ENCODE data around the gene KCNQ5. TPM values are rescaled to one million over a fixed set of nuclear protein-coding genes. Genes with fewer than 3 reads are reported as not detected.

The KCNQ5 gene
- total RNA-seq, 1 experiment from 2014 or later, result 2.0 TPM

DNA sequence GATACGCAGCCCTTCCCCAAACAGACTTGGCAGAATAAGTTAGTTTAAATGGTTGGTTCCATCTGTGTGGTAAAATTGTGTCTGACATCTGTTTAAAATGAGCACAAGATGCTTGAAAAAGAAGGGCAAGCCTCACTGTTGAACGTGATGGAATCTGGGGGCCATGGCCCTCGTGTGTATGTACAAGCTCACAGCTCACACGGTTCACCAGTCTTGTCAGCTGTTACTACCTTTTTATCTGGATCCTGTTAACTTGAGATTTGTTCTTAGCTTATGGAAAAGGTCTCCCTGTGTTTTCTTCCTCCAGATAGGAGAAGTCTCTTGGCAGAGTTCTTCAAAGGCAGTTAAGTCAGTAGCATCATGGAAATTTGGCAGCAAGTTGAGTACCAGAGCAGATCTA is 332.9 kb downstream of the KCNQ5 start:
- Mint-ChIP-seq H3K4me1 (peaks cover 23% of the 10 kb centered on the region), H3K9me3 (no peaks in the 10 kb centered on the region), H3K27me3 (ENCODE audit: low read depth) (no peaks in the 10 kb centered on the region), H3K27ac (peak overlapping the region; percentile 26; the same call in 1 of the 2 replicates), H3K4me3 (no peak overlapping the region), H3K36me3 (no peaks in the 10 kb centered on the region)
- ATAC-seq, result no peak
- ChIA-PET CTCF (no interaction called here), POLR2A (no interaction called here)
- no peak for DNase-seq (ENCODE audit: low spot score)
- TF ChIP-seq GRHL2 (CRISPR knock-in tag; IDR thresholded peaks at IDR 0.05; ENCODE audit: insufficient replicate concordance, severe bottlenecking), result no peak
- TF ChIP-seq, protein P1, sequence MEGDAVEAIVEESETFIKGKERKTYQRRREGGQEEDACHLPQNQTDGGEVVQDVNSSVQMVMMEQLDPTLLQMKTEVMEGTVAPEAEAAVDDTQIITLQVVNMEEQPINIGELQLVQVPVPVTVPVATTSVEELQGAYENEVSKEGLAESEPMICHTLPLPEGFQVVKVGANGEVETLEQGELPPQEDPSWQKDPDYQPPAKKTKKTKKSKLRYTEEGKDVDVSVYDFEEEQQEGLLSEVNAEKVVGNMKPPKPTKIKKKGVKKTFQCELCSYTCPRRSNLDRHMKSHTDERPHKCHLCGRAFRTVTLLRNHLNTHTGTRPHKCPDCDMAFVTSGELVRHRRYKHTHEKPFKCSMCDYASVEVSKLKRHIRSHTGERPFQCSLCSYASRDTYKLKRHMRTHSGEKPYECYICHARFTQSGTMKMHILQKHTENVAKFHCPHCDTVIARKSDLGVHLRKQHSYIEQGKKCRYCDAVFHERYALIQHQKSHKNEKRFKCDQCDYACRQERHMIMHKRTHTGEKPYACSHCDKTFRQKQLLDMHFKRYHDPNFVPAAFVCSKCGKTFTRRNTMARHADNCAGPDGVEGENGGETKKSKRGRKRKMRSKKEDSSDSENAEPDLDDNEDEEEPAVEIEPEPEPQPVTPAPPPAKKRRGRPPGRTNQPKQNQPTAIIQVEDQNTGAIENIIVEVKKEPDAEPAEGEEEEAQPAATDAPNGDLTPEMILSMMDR (IDR thresholded peaks at IDR 0.05), result no peak
- TF ChIP-seq, protein P2, sequence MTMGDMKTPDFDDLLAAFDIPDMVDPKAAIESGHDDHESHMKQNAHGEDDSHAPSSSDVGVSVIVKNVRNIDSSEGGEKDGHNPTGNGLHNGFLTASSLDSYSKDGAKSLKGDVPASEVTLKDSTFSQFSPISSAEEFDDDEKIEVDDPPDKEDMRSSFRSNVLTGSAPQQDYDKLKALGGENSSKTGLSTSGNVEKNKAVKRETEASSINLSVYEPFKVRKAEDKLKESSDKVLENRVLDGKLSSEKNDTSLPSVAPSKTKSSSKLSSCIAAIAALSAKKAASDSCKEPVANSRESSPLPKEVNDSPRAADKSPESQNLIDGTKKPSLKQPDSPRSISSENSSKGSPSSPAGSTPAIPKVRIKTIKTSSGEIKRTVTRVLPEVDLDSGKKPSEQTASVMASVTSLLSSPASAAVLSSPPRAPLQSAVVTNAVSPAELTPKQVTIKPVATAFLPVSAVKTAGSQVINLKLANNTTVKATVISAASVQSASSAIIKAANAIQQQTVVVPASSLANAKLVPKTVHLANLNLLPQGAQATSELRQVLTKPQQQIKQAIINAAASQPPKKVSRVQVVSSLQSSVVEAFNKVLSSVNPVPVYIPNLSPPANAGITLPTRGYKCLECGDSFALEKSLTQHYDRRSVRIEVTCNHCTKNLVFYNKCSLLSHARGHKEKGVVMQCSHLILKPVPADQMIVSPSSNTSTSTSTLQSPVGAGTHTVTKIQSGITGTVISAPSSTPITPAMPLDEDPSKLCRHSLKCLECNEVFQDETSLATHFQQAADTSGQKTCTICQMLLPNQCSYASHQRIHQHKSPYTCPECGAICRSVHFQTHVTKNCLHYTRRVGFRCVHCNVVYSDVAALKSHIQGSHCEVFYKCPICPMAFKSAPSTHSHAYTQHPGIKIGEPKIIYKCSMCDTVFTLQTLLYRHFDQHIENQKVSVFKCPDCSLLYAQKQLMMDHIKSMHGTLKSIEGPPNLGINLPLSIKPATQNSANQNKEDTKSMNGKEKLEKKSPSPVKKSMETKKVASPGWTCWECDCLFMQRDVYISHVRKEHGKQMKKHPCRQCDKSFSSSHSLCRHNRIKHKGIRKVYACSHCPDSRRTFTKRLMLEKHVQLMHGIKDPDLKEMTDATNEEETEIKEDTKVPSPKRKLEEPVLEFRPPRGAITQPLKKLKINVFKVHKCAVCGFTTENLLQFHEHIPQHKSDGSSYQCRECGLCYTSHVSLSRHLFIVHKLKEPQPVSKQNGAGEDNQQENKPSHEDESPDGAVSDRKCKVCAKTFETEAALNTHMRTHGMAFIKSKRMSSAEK (CRISPR knock-in tag; IDR thresholded peaks at IDR 0.05; ENCODE audit: borderline replicate concordance), result no peak
- no peak for TF ChIP-seq ESRRA (CRISPR knock-in tag; IDR thresholded peaks at IDR 0.05; ENCODE audit: borderline replicate concordance)
- TF ChIP-seq, protein P3, sequence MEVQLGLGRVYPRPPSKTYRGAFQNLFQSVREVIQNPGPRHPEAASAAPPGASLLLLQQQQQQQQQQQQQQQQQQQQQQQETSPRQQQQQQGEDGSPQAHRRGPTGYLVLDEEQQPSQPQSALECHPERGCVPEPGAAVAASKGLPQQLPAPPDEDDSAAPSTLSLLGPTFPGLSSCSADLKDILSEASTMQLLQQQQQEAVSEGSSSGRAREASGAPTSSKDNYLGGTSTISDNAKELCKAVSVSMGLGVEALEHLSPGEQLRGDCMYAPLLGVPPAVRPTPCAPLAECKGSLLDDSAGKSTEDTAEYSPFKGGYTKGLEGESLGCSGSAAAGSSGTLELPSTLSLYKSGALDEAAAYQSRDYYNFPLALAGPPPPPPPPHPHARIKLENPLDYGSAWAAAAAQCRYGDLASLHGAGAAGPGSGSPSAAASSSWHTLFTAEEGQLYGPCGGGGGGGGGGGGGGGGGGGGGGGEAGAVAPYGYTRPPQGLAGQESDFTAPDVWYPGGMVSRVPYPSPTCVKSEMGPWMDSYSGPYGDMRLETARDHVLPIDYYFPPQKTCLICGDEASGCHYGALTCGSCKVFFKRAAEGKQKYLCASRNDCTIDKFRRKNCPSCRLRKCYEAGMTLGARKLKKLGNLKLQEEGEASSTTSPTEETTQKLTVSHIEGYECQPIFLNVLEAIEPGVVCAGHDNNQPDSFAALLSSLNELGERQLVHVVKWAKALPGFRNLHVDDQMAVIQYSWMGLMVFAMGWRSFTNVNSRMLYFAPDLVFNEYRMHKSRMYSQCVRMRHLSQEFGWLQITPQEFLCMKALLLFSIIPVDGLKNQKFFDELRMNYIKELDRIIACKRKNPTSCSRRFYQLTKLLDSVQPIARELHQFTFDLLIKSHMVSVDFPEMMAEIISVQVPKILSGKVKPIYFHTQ (CRISPR knock-in tag; IDR thresholded peaks at IDR 0.05), result no peak
- no peak for TF ChIP-seq CBFB (CRISPR knock-in tag; IDR thresholded peaks at IDR 0.05; ENCODE audit: low read depth)
- TF ChIP-seq, protein P4, sequence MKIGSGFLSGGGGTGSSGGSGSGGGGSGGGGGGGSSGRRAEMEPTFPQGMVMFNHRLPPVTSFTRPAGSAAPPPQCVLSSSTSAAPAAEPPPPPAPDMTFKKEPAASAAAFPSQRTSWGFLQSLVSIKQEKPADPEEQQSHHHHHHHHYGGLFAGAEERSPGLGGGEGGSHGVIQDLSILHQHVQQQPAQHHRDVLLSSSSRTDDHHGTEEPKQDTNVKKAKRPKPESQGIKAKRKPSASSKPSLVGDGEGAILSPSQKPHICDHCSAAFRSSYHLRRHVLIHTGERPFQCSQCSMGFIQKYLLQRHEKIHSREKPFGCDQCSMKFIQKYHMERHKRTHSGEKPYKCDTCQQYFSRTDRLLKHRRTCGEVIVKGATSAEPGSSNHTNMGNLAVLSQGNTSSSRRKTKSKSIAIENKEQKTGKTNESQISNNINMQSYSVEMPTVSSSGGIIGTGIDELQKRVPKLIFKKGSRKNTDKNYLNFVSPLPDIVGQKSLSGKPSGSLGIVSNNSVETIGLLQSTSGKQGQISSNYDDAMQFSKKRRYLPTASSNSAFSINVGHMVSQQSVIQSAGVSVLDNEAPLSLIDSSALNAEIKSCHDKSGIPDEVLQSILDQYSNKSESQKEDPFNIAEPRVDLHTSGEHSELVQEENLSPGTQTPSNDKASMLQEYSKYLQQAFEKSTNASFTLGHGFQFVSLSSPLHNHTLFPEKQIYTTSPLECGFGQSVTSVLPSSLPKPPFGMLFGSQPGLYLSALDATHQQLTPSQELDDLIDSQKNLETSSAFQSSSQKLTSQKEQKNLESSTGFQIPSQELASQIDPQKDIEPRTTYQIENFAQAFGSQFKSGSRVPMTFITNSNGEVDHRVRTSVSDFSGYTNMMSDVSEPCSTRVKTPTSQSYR (CRISPR knock-in tag; IDR thresholded peaks at IDR 0.05), result no peak
- no peak for TF ChIP-seq OVOL2 (CRISPR knock-in tag; IDR thresholded peaks at IDR 0.05; ENCODE audit: borderline replicate concordance)
- TF ChIP-seq, protein P5, sequence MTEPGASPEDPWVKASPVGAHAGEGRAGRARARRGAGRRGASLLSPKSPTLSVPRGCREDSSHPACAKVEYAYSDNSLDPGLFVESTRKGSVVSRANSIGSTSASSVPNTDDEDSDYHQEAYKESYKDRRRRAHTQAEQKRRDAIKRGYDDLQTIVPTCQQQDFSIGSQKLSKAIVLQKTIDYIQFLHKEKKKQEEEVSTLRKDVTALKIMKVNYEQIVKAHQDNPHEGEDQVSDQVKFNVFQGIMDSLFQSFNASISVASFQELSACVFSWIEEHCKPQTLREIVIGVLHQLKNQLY (CRISPR knock-in tag; IDR thresholded peaks at IDR 0.05), result no peak
- no peak for TF ChIP-seq ZNF263 (CRISPR knock-in tag; IDR thresholded peaks at IDR 0.05; ENCODE audit: low read depth)
- TF ChIP-seq, protein P6, sequence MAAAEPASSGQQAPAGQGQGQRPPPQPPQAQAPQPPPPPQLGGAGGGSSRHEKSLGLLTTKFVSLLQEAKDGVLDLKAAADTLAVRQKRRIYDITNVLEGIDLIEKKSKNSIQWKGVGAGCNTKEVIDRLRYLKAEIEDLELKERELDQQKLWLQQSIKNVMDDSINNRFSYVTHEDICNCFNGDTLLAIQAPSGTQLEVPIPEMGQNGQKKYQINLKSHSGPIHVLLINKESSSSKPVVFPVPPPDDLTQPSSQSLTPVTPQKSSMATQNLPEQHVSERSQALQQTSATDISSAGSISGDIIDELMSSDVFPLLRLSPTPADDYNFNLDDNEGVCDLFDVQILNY (CRISPR knock-in tag; IDR thresholded peaks at IDR 0.05), result no peak
- TF ChIP-seq, protein P7, sequence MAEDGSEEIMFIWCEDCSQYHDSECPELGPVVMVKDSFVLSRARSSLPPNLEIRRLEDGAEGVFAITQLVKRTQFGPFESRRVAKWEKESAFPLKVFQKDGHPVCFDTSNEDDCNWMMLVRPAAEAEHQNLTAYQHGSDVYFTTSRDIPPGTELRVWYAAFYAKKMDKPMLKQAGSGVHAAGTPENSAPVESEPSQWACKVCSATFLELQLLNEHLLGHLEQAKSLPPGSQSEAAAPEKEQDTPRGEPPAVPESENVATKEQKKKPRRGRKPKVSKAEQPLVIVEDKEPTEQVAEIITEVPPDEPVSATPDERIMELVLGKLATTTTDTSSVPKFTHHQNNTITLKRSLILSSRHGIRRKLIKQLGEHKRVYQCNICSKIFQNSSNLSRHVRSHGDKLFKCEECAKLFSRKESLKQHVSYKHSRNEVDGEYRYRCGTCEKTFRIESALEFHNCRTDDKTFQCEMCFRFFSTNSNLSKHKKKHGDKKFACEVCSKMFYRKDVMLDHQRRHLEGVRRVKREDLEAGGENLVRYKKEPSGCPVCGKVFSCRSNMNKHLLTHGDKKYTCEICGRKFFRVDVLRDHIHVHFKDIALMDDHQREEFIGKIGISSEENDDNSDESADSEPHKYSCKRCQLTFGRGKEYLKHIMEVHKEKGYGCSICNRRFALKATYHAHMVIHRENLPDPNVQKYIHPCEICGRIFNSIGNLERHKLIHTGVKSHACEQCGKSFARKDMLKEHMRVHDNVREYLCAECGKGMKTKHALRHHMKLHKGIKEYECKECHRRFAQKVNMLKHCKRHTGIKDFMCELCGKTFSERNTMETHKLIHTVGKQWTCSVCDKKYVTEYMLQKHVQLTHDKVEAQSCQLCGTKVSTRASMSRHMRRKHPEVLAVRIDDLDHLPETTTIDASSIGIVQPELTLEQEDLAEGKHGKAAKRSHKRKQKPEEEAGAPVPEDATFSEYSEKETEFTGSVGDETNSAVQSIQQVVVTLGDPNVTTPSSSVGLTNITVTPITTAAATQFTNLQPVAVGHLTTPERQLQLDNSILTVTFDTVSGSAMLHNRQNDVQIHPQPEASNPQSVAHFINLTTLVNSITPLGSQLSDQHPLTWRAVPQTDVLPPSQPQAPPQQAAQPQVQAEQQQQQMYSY (CRISPR knock-in tag; IDR thresholded peaks at IDR 0.05), result no peak
- TF ChIP-seq, protein P8, sequence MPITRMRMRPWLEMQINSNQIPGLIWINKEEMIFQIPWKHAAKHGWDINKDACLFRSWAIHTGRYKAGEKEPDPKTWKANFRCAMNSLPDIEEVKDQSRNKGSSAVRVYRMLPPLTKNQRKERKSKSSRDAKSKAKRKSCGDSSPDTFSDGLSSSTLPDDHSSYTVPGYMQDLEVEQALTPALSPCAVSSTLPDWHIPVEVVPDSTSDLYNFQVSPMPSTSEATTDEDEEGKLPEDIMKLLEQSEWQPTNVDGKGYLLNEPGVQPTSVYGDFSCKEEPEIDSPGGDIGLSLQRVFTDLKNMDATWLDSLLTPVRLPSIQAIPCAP (CRISPR knock-in tag; IDR thresholded peaks at IDR 0.05), result no peak
- no peak for TF ChIP-seq CREB1 (CRISPR knock-in tag; IDR thresholded peaks at IDR 0.05)
- TF ChIP-seq, protein P9, sequence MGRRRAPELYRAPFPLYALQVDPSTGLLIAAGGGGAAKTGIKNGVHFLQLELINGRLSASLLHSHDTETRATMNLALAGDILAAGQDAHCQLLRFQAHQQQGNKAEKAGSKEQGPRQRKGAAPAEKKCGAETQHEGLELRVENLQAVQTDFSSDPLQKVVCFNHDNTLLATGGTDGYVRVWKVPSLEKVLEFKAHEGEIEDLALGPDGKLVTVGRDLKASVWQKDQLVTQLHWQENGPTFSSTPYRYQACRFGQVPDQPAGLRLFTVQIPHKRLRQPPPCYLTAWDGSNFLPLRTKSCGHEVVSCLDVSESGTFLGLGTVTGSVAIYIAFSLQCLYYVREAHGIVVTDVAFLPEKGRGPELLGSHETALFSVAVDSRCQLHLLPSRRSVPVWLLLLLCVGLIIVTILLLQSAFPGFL (CRISPR knock-in tag; IDR thresholded peaks at IDR 0.05; ENCODE audit: borderline replicate concordance), result no peak
- no peak for TF ChIP-seq NR2C2 (CRISPR knock-in tag; IDR thresholded peaks at IDR 0.05)

Measured in WTC11 (cell line).